Spinal cord (tissue), 10 donors: ENCODE results near the gene KIF1A. TPM values are rescaled to one million over a fixed set of nuclear protein-coding genes. Genes with fewer than 3 reads are reported as not detected.
"Not testable (repeated sequence)": the region's sequence is repeated elsewhere in the genome, so short reads cannot be mapped to it uniquely, and the experiment has no call there.

Experiments used
- DNase-seq, 6 donors: peaks; one replicate each; pipeline versions ENCODE4 v3.0.0 to v3.0.0-alpha.2; 2013 to 2015; ENCODE audit warnings: low spot score in 6 of 6, low read depth in 4 of 6
- H3K27ac ChIP-seq: one replicate; pipeline ENCODE4 v1.5.1; 2013; ENCODE audit warnings: low read depth, low read length, control low read depth
- H3K27me3 ChIP-seq: one replicate; pipeline ENCODE4 v1.6.1; 2013; ENCODE audit warnings: low read length; ENCODE audit not compliant: control insufficient read depth, insufficient read depth
- H3K36me3 ChIP-seq: one replicate; pipeline ENCODE4 v1.6.1; 2013; ENCODE audit warnings: low read length; ENCODE audit not compliant: control insufficient read depth, insufficient read depth
- H3K4me1 ChIP-seq: one replicate; pipeline ENCODE4 v1.6.1; 2013; ENCODE audit warnings: low read length; ENCODE audit not compliant: control insufficient read depth, insufficient read depth
- H3K4me3 ChIP-seq: one replicate; pipeline ENCODE4 v1.5.1; 2013; ENCODE audit warnings: low read depth, low read length, control low read depth
- H3K9me3 ChIP-seq: one replicate; pipeline ENCODE4 v1.6.1; 2013; ENCODE audit warnings: low read length; ENCODE audit not compliant: control insufficient read depth, insufficient read depth
- WGBS: methylation state at CpG from one replicate; pipeline ENCODE4 v1.1.5; 2013; ENCODE audit warnings: missing lambda C conversion rate; ENCODE audit not compliant: insufficient coverage; 5-methylcytosine and 5-hydroxymethylcytosine counted together
- polyA plus RNA-seq, 2 donors: library from polyadenylated mRNA; unstranded; fragments of 120-200 nt; gene quantifications; one replicate each; pipeline ENCODE4 v1.2.1, GENCODE V29; 2013; ENCODE audit not compliant: insufficient read length in 2 of 2
- total RNA-seq, 2 donors: library from RNA; depleted of rRNA in 1 of 2; stranded (reverse); fragments of 120-200 nt in 1 of 2; fragments of >200 nt in 1 of 2; gene quantifications; one replicate each; pipeline versions ENCODE4 v1.2.3 to v1.2.4, GENCODE V29; 2013 to 2014
- donor health status: healthy.

The KIF1A gene
- total and polyA plus RNA-seq, 4 donors, result 125 to 519 (median 317) TPM

- not testable (repeated sequence) for H3K27me3 ChIP-seq, H3K9me3 ChIP-seq, H3K36me3 ChIP-seq, H3K4me3 ChIP-seq, H3K4me1 ChIP-seq, DNase-seq, H3K27ac ChIP-seq
- WGBS, result 86% methylated on average over 11 of the region's 15 CpGs
Observed at GRCh38 chr2:240683980-240684728, 135.9 kb downstream of the KIF1A start.

DNA sequence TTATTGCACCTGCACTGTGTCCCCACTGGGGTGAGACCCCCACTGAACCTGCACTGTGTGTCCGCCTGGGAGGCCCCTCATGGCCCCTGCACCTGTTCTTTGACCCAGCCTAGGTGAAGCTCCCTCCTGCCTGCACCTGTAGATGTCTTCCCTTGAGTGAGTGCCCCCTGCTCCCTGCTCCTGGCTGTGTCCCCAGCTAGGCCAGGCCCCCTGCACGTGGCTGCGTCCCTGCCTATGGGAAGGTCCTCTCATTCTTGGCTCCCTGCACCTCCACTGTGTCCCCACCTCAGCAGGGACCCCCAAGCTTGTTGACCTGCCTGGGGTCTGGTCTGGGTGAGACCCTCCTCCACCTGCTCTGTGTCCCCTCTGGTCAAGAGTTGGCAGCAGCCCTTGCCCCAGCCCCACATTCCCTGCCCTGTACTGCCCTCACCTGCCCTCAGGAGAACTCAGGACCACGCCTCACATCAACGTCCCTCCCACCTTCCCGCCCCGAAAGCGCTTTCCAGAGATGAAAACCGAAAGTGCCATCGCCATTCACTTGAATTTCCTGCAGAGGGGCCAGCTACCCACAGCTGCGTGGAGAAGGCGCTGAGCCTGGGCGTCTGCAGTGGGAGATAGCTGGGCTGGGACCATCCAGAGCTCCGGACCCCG lies 136.6 kb downstream of the KIF1A start:
- not testable (repeated sequence) for H3K27me3 ChIP-seq, DNase-seq, H3K4me1 ChIP-seq, H3K4me3 ChIP-seq, H3K36me3 ChIP-seq, H3K27ac ChIP-seq, H3K9me3 ChIP-seq
- WGBS, result 83% methylated on average over 2 of the region's 15 CpGs

DNA sequence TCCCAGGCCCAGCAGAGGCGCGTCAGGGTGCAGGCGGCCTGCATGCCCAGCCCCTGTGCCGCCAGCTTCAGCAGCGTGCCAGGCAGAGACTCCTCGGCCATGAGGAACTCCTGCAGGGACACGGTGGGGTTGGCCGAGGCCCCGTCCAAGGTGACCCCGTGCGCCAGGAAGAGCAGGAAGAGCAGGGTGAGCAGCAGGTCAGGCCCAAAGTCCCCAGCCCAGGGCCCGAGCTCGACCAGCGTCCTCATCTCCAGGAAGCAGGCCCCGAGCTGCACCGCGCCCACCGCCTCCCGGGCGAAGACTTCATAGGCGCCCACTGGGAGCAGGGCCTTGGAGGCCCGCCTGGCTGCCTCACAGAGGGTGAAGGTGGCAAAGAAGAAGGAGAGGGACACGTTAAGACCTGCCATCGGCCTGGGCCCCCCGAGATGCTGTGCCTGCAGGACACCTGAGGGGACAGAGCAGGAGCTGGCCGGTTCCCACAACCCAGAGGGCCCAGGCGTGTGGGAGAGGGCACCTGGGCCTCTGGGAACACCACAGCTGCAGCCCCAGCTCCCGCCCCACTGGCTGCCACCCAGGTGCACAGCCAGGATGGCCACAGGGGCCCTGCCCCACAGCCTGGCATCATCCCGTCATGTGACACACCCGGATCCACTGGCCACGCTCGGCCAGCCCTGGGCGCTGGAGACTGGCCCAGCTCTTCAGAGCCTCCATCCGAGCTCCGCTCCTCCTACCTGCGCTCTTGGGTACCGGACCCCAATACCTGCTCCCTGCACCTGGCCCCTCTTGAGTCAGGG lies 137.4 kb downstream of the KIF1A start, which contains the start of gene AQP12B:
Gene AQP12B, minus strand, starts transcription at position 455 of the 794 bp plus-strand sequence. Its CDS starts 48 bp downstream, at position 407.
- not testable (repeated sequence) for DNase-seq, H3K36me3 ChIP-seq, H3K9me3 ChIP-seq, H3K4me1 ChIP-seq, H3K27me3 ChIP-seq, H3K27ac ChIP-seq, H3K4me3 ChIP-seq
- 89% methylated on average over 22 of the region's 37 CpGs for WGBS

- H3K36me3 ChIP-seq, H3K4me1 ChIP-seq, H3K27ac ChIP-seq, H3K27me3 ChIP-seq, H3K9me3 ChIP-seq, DNase-seq, H3K4me3 ChIP-seq: not testable (repeated sequence)
- WGBS, result no CpG with 5 or more reads among the region's 11 CpGs
Observed at GRCh38 chr2:240680185-240680584, 139.8 kb downstream of the KIF1A start.

DNA sequence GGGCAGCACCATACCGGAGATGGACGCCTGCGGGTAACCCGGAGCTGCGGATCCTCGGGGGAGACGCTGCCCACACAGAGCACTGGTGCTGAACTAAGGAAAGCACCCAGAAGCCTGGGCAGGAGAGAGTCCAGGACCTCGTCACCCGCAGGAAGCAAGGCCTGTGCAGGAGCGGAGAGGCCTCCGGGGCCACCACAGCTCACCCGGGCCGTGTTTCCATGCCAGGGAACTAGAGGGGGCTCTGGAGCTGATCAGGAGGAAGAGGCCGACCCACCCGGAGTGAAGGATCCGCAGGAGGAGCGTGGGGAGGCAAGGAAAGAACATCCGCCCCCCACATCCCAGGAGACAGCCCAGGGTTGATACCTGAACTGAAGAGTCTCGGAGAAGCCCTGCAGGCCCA lies 141.1 kb downstream of the KIF1A start:
- not testable (repeated sequence) for H3K36me3 ChIP-seq, H3K27me3 ChIP-seq, H3K4me1 ChIP-seq, H3K9me3 ChIP-seq, DNase-seq, H3K27ac ChIP-seq, H3K4me3 ChIP-seq
- WGBS, result no CpG with 5 or more reads among the region's 19 CpGs

DNA sequence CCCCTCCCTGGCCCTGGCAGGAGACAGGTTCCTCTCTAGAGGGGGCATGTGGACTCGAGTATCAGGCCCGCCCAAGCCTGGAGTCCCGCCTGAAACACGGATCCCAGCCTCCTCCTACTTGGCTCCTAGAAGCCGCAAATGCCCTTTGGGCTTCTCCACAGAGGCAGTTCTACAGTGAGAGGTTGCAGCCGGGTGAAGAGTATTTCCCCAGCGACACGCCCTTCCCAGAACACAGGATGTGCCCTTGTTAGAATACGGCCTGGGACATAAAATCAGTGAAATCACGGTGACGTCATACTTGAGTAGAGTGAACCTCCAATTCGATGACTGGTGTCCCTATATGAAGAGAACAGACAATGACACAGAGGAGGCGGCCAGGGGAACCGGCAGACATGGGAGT lies 142.0 kb downstream of the KIF1A start:
- H3K4me1 ChIP-seq, DNase-seq, H3K4me3 ChIP-seq, H3K27me3 ChIP-seq, H3K36me3 ChIP-seq, H3K27ac ChIP-seq, H3K9me3 ChIP-seq: not testable (repeated sequence)
- no CpG with 5 or more reads among the region's 14 CpGs for WGBS

- not testable (repeated sequence) for H3K27ac ChIP-seq, H3K4me1 ChIP-seq, H3K4me3 ChIP-seq, DNase-seq, H3K36me3 ChIP-seq, H3K9me3 ChIP-seq
- H3K27me3 ChIP-seq, result peaks cover 22% of the 10 kb centered on the region
- no CpG with 5 or more reads among the region's 24 CpGs for WGBS
Observed at GRCh38 chr2:240675345-240675744, 144.7 kb downstream of the KIF1A start.

- H3K4me1 ChIP-seq, H3K36me3 ChIP-seq, DNase-seq, H3K4me3 ChIP-seq, H3K27ac ChIP-seq, H3K9me3 ChIP-seq: not testable (repeated sequence)
- peaks cover 27% of the 10 kb centered on the region for H3K27me3 ChIP-seq
- 56% methylated on average over 7 of the region's 16 CpGs for WGBS
Observed at GRCh38 chr2:240674461-240675184, 145.4 kb downstream of the KIF1A start.

- peaks cover 4% of the 10 kb centered on the region for H3K4me1 ChIP-seq
- H3K27me3 ChIP-seq, result peaks cover 27% of the 10 kb centered on the region
- no peaks in the 10 kb centered on the region for H3K9me3 ChIP-seq
- no peak overlapping the region for H3K27ac ChIP-seq
- no peaks in the 10 kb centered on the region for H3K36me3 ChIP-seq
- peak in 1 of 6 donors; percentile 14 for DNase-seq
- 3% methylated on average over 55 of the region's 55 CpGs for WGBS
- no peak overlapping the region for H3K4me3 ChIP-seq
Observed at GRCh38 chr2:240672701-240673190, 147.3 kb downstream of the KIF1A start.
